Loucy (cell line): Measurements from ENCODE around the gene USP6.
A peak's percentile ranks its signal among the peaks of the same experiment; 100 is the strongest.

Source experiments
- H2AFZ ChIP-seq: fragments of 200-600 bp; sonication (generic); 2 replicates; pipeline ENCODE4 v1.6.0; 2016; ENCODE audit warnings: antibody characterized with exemption, mild to moderate bottlenecking, low read length, moderate library complexity
- H3F3A ChIP-seq: fragments of 200-600 bp; 2 replicates; pipeline ENCODE4 v1.6.0; 2016; ENCODE audit warnings: antibody characterized with exemption, low read depth, mild to moderate bottlenecking
- H3K27me3 ChIP-seq: fragments of 200-600 bp; sonication (generic); 2 replicates; pipeline ENCODE4 v1.6.1; 2014; ENCODE audit warnings: low read length, mild to moderate bottlenecking; ENCODE audit not compliant: insufficient read depth, poor library complexity, severe bottlenecking
- H3K36me3 ChIP-seq: fragments of 200-600 bp; sonication (generic); 2 replicates; pipeline ENCODE4 v1.6.1; 2016; ENCODE audit warnings: low read length; ENCODE audit not compliant: insufficient read depth
- H3K4me1 ChIP-seq: fragments of 200-600 bp; sonication (generic); 2 replicates; pipeline ENCODE4 v1.5.1; 2014; ENCODE audit warnings: low read length, mild to moderate bottlenecking; ENCODE audit not compliant: insufficient read depth, poor library complexity, severe bottlenecking
- H3K4me2 ChIP-seq: fragments of 200-600 bp; sonication (generic); 2 replicates; pipeline ENCODE4 v1.6.0; 2014; ENCODE audit warnings: antibody characterized with exemption, low read length, low read depth, mild to moderate bottlenecking; ENCODE audit not compliant: poor library complexity, severe bottlenecking
- H3K4me3 ChIP-seq: fragments of 200-600 bp; sonication (generic); 2 replicates; pipeline ENCODE4 v1.5.1; 2014; ENCODE audit warnings: low read length, mild to moderate bottlenecking, mixed read lengths; ENCODE audit not compliant: poor library complexity, severe bottlenecking
- H3K79me2 ChIP-seq: fragments of 200-600 bp; sonication (generic); 2 replicates; pipeline ENCODE4 v1.6.1; 2014; ENCODE audit warnings: low read length; ENCODE audit not compliant: insufficient read depth
- H3K9ac ChIP-seq: fragments of 200-600 bp; sonication (generic); 2 replicates; pipeline ENCODE4 v1.6.0; 2014; ENCODE audit warnings: mild to moderate bottlenecking, low read depth, low read length, moderate library complexity; ENCODE audit not compliant: poor library complexity, severe bottlenecking
- H3K9me2 ChIP-seq: fragments of 200-600 bp; sonication (generic); replicated peaks from 2 replicates; pipeline ENCODE4 v1.6.1; 2016; ENCODE audit warnings: low read depth, low read length, mixed read lengths
- H3K9me3 ChIP-seq: fragments of 200-600 bp; sonication (generic); 2 replicates; pipeline ENCODE4 v1.6.1; 2014; ENCODE audit warnings: mild to moderate bottlenecking, antibody characterized with exemption, low read length, low read depth; ENCODE audit not compliant: insufficient read depth
- H4K20me1 ChIP-seq: fragments of 200-600 bp; sonication (generic); 2 replicates; pipeline ENCODE4 v1.6.0; 2014; ENCODE audit warnings: antibody characterized with exemption, low read length, mild to moderate bottlenecking; ENCODE audit not compliant: insufficient read depth, poor library complexity, severe bottlenecking
- EZH2phosphoT487 ChIP-seq: fragments of 200-600 bp; IDR thresholded peaks from 2 replicates; pipeline ENCODE4 v1.6.1; 2018; ENCODE audit warnings: antibody characterized with exemption, mild to moderate bottlenecking, moderate library complexity, borderline replicate concordance
- TF ChIP-seq, protein P1 (sequence below): fragments of 200-600 bp; sonication (generic); conservative IDR thresholded peaks from 2 replicates; pipeline ENCODE4 v1.5.1; 2014; ENCODE audit warnings: mild to moderate bottlenecking, antibody characterized with exemption, low read length

Gene USP6

DNA sequence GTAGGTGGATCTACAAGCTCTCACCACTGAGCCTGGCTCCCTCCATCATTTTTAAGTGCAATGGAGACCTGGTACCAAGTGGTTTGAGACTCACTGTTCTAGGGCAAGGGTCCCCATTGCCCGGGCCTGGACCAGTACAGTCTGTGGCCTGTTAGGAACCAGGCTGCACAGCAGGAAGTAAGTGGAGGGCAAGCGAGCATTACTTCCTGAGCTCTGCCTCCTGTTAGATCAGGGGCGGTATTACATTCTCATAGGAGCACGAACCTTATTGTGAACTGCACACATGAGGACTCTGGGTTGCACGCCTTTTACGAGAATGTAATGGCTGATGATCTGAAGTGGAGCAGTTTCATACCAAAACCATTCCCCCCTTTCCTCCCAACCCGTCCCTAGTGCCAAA is 82.6 kb downstream of the USP6 start:
- H2AFZ ChIP-seq: peak overlapping the region; percentile 40
- H3K4me3 ChIP-seq: no peak overlapping the region
- H3K4me1 ChIP-seq: no peaks in the 10 kb centered on the region
- TF ChIP-seq, protein P1, sequence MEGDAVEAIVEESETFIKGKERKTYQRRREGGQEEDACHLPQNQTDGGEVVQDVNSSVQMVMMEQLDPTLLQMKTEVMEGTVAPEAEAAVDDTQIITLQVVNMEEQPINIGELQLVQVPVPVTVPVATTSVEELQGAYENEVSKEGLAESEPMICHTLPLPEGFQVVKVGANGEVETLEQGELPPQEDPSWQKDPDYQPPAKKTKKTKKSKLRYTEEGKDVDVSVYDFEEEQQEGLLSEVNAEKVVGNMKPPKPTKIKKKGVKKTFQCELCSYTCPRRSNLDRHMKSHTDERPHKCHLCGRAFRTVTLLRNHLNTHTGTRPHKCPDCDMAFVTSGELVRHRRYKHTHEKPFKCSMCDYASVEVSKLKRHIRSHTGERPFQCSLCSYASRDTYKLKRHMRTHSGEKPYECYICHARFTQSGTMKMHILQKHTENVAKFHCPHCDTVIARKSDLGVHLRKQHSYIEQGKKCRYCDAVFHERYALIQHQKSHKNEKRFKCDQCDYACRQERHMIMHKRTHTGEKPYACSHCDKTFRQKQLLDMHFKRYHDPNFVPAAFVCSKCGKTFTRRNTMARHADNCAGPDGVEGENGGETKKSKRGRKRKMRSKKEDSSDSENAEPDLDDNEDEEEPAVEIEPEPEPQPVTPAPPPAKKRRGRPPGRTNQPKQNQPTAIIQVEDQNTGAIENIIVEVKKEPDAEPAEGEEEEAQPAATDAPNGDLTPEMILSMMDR: no peak
- TF ChIP-seq EZH2phosphoT487: no peak
- no peaks in the 10 kb centered on the region for H4K20me1 ChIP-seq
- no peaks in the 10 kb centered on the region for H3K9me2 ChIP-seq
- no peaks in the 10 kb centered on the region for H3K79me2 ChIP-seq
- no peaks in the 10 kb centered on the region for H3K27me3 ChIP-seq
- no peaks in the 10 kb centered on the region for H3K36me3 ChIP-seq
- H3F3A ChIP-seq: no peaks in the 10 kb centered on the region
- no peak overlapping the region for H3K4me2 ChIP-seq
- no peak overlapping the region for H3K9ac ChIP-seq
- no peaks in the 10 kb centered on the region for H3K9me3 ChIP-seq

DNA sequence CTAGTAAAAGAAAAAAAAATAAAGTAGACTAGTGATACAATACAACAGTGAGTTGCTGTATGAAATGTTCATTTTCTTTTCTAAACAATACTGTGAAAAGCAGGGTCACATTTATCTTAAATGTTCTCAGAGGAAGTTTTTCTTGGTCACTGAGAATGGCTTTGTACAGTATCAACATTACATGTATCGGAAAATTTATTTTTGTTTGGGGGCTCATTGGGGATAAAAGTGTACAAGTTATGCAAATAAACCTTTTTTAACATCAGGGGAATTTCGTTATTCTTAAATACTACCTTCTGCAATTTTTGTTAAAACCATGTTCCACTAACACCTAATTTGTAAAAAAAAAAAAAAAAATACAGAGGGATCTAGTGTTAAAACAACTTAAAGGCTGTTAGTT is 84.5 kb downstream of the USP6 start:
- H3K4me3 ChIP-seq: no peak overlapping the region
- no peak overlapping the region for H3K9ac ChIP-seq
- H3K4me2 ChIP-seq: no peak overlapping the region
- H4K20me1 ChIP-seq: no peaks in the 10 kb centered on the region
- TF ChIP-seq, protein P1: no peak
- no peak for TF ChIP-seq EZH2phosphoT487
- H3K27me3 ChIP-seq: no peaks in the 10 kb centered on the region
- no peak overlapping the region for H2AFZ ChIP-seq
- H3K4me1 ChIP-seq: no peaks in the 10 kb centered on the region
- H3K79me2 ChIP-seq: no peaks in the 10 kb centered on the region
- H3F3A ChIP-seq: no peaks in the 10 kb centered on the region
- no peaks in the 10 kb centered on the region for H3K9me2 ChIP-seq
- H3K36me3 ChIP-seq: no peaks in the 10 kb centered on the region
- no peaks in the 10 kb centered on the region for H3K9me3 ChIP-seq

DNA sequence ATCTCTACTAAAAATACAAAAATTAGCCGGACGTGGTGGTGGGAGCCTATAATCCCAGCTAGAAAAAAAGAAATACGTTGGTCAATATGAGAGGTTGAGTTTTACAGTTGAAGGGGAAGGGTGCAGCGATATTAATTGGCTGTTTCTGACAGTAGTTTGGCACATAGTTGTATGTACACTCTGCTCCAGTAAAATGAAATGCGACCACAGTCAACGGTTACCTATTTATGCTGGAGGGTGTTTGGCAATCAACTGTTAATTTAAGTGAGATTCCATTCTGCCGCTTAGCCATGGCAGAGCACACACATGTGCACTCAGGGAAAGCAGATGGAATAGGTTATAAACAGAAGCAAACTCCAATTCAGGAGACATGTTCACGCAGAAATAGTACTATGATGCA is 85.2 kb downstream of the USP6 start:
- Histone ChIP-seq H3K27me3 (no peaks in the 10 kb centered on the region), H2AFZ (no peak overlapping the region), H3K9me2 (no peaks in the 10 kb centered on the region), H3K9ac (no peak overlapping the region), H3F3A (no peaks in the 10 kb centered on the region), H3K4me1 (no peaks in the 10 kb centered on the region), H3K4me2 (no peak overlapping the region), H3K4me3 (no peak overlapping the region), H3K9me3 (no peaks in the 10 kb centered on the region), H3K36me3 (no peaks in the 10 kb centered on the region), H3K79me2 (no peaks in the 10 kb centered on the region), H4K20me1 (no peaks in the 10 kb centered on the region)
- TF ChIP-seq, protein P1: no peak
- no peak for TF ChIP-seq EZH2phosphoT487
